Measurements from ENCODE around the gene SACM1L.

- no peak for TF ChIP-seq FOXM1 (IDR thresholded peaks at IDR 0.05; ENCODE audit: borderline replicate concordance)
- TF ChIP-seq L3MBTL2 (conservative IDR thresholded peaks at IDR 0.05) = no peak
- TF ChIP-seq ELF4 (IDR thresholded peaks at IDR 0.05) = no peak
- no peak for TF ChIP-seq BHLHE40 (IDR thresholded peaks at IDR 0.05; ENCODE audit: borderline replicate concordance)
- TF ChIP-seq FOXA1 (IDR thresholded peaks at IDR 0.05) = no peak
Observed at GRCh38 chr3:45756055-45756454, 66.9 kb downstream of the SACM1L start.
